HG02763 (cell line): ENCODE measurements around the gene STXBP2.
A peak's percentile ranks its signal among the peaks of the same experiment; 100 is the strongest.

Experiments used
- ATAC-seq: cut with Tn5 transposase; IDR thresholded peaks from one replicate; pipeline ENCODE4 v1.9.1; 2021; ENCODE audit warnings: mild to moderate bottlenecking, moderate library complexity; ENCODE audit not compliant: unreplicated experiment

STXBP2 gene

DNA sequence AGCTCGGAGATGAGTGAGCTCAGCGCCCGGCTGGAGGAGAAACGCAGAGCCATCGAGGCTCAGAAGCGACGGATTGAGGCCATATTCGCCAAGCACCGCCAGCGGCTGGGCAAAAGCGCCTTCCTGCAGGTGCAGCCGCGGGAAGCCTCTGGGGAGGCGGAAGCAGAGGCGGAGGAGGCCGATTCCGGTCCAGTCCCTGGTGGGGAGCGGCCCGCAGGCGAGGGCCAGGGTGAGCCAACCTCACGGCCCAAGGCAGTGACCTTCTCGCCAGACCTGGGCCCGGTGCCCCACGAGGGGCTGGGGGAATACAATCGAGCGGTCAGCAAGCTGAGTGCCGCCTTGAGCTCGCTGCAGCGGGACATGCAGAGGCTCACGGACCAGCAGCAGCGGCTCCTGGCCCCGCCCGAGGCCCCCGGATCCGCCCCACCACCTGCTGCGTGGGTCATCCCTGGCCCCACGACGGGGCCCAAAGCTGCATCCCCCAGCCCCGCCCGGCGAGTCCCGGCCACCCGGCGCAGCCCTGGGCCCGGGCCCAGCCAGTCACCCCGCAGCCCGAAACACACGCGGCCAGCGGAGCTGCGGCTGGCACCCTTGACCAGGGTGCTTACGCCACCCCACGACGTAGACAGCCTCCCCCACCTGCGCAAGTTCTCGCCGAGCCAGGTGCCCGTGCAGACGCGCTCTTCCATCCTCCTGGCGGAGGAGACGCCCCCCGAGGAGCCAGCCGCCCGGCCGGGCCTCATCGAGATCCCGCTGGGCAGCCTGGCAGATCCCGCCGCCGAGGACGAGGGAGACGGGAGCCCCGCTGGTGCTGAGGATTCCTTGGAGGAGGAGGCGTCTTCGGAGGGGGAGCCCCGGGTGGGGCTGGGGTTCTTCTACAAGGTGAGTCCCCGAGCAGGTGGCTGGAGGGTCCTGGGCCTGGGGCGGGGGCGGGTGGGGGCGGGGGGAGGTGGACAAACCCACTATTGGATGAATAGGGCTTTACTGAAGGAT is 24.3 kb upstream of the STXBP2 start:
- no peak for ATAC-seq

DNA sequence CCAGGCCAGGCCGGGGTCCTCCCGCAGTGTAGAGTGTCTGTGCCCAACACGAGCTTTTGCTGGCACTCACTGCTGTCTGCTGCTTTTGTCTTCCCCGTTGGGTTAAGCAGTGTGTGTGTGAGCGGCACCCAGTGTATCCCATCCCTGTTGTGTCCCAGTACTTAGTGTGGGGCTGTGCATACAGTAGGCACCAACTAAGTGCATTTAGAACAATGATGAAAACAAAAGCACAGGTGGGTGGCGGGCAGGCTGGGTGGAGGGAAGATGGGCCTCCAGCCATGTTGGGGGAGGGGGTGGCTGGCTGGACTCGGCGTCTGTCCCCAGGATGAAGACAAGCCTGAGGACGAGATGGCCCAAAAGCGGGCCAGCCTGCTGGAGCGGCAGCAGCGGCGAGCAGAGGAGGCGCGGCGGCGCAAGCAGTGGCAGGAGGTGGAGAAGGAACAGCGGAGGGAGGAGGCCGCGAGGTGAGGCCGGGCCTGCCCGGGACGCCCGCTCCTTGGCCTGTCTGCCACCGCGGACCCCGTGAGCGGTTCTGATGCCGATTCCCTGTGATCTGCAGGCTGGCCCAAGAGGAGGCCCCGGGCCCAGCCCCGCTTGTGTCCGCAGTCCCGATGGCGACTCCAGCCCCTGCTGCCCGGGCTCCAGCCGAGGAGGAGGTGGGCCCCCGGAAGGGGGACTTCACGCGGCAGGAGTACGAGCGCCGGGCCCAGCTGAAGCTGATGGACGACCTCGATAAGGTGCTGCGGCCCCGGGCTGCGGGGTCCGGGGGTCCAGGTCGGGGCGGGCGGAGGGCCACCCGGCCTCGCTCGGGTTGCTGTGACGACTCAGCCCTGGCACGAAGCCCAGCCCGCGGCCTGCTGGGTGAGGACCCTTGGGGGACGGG is 21.8 kb upstream of the STXBP2 start:
- ATAC-seq = no peak

DNA sequence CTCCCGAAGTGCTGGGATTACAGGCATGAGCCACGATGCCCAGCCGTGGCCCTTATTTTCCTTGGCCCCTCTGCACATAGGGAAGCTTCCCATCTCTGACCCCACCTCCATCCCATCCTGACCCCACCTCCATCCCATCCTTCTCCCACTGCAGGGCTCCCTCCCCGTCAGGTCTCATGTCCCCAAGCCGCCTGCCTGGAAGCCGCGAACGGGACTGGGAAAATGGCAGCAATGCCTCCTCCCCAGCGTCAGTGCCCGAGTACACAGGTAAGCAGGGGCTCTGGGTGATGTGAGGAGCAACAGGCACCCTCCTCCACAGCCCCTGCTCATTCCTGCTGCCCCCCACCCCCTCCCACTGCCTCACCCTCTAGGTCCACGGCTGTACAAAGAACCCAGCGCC is 19.7 kb upstream of the STXBP2 start:
- ATAC-seq = no peak

DNA sequence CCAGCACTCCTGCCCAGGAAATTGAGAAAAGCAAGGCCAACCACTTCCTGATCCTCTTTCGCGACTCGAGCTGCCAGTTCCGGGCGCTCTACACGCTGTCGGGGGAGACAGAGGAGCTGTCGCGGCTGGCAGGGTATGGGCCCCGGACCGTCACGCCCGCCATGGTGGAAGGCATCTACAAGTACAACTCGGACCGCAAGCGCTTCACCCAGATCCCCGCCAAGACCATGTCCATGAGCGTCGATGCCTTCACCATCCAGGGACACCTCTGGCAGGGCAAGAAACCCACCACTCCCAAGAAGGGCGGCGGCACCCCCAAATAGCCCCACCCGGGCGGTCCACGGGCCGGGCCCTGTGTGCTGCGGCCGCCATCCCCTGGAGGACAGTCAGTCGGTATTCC is 19.2 kb upstream of the STXBP2 start:
- no peak for ATAC-seq

DNA sequence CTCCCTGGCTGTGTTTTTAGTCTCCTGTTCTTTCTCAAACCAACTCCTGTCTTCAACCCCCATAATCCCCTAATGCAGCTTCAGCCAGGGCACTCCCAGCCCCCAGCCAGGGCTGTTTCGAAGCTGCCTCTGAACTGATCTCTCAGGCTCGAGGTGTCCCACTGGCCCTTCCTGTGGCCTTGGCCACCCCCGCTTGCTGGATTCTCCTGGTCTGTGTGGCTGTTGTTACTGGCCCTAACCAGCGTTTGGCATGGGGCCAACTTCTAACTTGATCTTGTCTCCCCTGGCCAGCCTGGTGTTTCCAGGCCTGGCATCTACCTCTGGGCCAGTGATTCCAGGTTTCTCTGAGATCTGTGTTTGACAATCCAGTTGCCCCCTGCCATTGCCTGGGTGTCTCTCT is 18.6 kb upstream of the STXBP2 start:
- no peak for ATAC-seq

DNA sequence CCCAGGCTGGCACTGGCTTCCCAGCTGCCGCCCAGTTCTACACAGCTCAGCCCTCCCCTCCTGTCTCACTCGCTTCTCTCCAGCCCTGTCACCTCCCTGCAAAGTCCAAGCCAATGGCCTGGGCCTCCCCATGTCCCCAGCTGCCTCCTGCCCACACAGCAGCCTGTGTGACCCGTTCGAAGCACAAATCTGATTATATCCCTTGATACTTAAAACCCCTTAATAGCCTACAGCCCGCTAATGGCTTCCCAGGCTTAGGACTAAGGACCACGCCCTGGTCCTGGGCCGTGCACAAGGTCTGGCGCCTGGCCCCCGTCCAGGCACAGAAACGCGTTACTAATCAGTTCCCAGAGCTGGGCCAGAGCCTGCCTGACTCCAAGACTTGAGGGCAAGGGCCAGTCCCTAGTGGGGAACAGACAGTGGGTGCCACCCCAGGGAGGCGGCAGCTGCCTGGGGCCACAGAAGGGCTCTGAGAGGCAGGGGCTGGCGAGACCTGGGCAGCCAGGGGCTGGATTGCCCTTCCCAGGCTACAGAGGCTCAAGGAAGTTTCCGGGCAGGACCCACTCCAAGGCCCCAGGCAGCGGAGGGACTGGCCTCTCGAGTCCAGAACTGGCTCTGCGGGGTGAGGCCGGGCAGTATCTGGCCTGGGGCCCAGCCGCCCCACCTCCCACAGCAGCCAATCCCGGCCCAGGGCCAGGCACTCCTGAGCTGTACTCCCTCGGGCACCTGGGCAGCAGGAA is 18.0 kb upstream of the STXBP2 start:
- no peak for ATAC-seq

DNA sequence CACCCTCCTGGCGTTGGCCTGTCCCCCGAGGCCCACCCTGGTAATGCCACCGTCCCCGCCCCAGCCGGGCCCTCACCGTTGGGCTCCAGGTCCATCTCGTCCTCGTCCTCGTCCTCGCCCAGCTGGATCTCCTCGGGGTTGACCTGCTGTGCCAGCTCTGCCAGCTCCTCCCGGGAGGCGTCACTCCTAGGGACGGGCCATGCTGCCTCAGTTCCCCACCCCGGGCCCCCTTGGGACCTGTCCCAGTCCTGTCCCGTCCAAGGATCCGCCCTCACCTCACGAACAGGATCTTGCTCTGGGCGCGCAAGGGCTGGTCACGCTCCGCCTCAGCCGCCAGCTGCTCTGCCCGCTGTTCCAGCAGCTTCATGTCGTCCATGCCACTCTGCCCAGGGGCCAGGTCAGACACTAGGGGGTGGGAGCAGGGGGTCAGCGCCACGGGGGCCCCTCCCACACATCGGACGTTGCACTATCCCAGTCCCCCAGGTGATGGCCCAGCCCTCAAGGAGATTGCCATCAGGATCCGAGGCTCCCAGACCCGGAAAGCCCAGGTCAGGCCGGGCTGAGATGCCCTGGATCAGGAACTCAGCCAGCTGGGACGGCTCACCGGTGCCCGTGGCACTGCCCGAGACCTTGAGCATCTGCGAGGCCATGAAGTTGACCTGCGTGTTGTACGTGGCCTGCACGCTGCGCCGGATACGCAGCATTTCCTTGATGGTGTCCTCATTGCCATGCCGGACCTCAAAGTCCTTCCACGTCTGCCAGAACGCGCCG is 17.1 kb upstream of the STXBP2 start:
- no peak for ATAC-seq

DNA sequence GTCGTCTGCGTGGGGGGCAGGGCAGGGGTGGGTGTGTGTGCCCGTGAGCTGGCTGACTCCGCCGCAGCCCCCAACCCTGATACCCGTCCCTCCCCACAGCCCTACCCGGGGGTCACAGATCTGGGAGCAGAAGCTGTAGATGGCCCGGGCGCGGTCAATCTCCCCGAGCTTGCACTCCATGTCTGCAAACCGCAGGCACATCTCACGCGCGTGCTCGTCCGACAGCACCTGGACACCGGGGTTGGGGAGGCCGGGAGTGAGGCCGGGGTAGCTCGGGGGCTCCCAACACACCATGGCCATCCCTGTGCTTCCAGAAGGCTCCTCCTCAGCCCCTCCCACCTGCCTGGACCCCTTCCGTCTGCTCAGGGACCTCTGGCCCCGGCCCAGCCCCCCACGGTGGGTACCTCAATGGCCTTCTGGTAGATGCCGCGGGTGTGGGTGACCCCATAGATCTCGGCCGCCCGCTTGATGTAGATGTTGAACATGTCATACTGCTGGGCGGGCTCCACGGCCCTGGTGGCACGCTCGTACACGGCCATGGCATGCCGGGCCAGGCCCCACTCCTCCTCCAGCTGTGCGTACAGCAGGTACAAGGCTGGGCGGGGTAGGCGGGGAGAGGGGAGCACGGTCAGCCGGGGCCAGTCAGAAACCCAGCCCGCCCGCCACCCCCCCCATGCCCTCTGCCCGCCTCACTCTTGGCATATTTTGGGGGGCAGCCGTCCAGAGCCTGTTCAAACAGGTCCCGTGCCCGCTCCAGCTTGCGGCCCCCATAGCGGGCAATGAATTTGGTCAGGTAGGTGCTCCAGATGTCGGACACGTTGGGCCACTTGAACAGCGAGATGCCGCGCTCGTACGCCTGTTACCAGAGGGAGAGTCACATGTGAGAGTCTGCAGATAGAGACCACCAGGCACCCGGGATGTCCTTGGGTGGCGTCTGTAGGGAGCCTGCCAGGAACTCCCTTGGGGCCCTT is 16.2 kb upstream of the STXBP2 start:
- no peak for ATAC-seq

DNA sequence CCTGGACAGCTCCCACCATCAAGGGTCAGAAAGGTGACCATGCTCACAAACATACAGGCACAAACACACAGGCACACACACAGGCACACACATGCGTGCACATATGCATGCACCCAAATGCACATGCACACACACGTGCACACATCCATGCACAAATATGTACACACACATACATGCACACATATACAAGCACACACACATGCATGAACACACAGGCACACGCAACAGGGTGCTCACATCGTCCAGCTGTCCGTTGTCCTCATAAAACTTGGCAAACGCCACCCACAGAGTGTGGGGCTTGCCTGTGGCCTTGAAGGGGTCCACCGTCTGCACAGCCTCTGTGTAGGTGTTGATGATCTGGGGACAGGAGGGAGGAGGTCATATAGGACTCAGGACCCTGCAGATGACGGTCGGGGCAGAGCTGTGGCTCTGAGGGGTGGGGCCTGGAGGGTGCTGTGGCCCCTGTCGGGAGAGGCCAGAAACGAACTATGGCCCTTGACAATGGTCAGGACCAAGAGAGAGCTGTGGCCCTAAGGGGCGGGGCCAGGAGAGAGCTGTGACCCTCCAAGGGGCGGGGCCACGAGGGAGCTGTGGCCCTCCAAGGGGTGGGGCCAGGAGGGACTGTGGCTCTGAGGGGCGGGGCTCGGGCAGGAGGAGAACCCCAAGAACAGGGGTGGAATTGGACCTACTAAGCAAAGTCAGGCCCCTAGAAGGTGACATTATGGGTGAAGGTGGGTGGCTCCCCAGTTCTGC is 13.8 kb upstream of the STXBP2 start:
- no peak for ATAC-seq

DNA sequence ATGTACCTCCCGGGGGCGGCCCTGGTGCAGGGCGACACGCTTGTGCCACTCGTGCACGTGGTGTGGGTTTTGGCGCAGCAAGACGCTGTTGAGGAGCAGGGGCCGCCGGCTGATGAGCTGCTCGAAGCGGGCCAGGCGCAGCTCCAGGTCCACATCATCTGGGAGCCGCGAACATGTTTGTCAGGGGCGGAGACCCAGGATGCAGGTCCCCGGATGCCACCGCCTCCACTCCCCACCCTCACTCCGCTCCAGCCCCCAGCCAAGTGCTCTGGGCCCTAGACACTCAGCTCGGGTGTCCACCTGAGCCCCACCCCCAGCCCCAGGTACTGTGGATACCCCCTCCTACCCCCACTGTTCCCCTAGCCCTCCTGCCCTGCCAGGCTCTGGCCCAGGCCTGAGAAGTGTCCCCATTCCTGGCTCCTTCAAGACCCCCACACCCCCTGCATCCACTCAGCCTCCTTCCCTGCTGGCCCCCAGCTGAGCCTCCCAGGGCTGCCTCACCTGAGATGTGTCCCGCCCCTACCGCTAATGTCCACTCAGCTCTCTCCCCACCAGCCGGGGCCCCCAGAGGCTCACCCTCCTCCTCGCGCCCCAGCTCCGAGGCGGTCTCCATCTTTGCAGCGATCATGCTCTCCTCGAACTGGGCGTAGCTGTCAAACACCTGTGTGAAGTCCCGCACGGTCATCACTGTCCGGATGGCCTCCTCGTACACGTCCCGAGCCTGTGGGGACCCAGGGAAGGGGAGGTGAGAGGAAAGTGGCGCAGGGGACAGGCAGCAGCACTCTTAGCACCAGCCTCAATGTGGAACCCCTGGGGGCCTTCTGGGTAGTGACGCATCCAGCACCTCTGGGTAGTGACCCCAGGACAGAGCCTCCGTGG is 12.9 kb upstream of the STXBP2 start:
- no peak for ATAC-seq

DNA sequence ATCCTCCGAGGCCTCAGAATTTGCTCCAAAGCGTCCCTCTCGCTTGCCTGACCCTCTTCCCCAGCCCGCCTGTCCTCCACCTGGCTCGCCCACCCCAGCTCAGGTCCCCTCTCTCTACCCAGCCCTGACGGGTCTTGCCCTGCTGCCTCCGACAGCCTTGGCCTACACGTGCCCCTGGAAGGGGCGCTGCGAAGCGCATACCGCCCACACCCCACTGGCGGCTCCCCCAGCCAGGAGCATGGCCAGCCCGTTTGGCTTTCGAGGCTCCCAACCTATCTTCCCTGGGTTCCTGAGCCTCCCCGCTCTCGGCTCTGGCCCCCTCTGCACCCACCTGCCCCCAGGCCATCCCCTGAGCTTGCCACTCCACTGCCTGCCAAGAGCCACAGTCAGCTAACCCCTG is 12.1 kb upstream of the STXBP2 start:
- no peak for ATAC-seq

DNA sequence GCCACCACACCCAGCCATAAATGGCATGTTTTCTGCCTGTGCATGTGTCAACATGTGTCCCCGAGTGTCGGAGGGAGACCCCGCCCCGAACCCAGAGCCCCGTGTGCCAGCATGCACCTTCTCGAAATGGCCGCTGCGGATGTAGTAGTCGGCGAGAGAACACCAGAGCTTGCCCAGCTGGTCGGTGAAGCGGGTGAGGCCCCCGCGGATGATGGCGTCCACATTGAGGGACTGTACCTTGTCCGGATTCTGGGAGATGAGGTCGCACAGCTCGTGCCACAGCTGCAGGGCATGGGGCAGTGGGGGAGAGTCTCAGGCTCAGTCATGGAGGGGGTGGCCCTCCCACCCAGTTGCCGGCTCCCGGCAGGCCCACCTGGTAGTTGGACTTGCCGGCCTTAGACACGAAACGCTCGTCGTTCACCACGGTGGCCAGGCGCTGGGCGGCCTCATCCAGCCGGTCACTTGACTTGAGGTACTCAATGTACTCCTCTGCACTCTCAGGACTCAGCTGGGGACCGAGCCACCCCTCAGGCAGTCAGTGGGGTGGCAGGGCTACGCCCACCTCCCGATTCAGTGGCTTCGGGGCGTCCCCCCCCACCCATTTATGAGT is 11.0 kb upstream of the STXBP2 start:
- no peak for ATAC-seq

DNA sequence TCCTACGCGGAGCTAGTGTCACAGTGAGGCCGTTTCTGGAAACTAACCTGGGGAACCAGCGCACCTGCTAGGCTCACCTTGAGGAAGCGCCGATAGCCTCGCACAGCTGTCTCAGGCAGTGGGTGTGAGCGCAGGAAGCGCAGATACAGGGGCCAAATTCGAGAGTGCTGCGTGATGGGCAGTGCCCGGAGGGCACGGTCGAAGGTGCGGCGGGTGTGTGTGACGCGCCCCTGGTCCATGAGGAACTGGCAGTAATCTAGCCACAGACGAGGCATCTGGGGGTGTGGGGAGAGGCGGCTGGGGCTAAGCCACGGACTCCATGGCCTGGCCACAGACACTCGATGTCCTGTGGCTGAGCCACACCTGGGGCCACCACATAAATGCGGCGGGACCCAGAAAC is 9.7 kb upstream of the STXBP2 start:
- ATAC-seq = no peak

DNA sequence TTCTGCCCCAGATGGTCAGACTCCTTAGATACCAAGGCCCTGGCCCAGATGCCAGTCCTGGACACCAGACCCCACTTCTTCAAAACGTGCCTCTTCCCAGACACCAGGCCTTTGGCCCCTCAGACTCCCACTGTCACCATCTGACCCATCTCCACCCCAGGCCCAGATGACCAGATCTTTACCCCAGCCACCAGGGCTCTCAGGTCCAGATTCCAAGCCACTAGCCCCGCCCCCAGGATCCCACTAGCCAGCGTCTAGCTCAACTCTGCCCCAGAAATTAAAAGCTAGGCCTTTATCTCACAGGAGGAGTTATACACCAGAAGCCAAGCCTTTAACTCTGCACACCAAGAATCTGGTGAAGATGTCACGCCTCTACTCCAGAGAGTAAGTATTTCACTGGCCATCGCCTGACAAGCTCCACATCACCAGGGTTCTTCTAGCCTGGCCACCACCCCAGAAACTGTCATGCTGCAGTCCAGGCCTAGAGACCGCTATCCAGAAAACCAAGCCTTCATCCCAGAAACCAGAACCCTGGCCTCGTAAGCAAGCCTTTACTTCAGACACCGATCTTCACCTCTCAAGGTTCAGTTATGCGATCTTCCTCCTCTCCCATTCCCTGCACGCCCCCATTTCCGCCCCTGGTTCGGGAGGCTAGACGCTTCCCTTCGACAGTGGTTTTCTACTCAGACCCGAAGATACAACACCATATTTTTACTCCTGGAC is 8.2 kb upstream of the STXBP2 start:
- no peak for ATAC-seq

DNA sequence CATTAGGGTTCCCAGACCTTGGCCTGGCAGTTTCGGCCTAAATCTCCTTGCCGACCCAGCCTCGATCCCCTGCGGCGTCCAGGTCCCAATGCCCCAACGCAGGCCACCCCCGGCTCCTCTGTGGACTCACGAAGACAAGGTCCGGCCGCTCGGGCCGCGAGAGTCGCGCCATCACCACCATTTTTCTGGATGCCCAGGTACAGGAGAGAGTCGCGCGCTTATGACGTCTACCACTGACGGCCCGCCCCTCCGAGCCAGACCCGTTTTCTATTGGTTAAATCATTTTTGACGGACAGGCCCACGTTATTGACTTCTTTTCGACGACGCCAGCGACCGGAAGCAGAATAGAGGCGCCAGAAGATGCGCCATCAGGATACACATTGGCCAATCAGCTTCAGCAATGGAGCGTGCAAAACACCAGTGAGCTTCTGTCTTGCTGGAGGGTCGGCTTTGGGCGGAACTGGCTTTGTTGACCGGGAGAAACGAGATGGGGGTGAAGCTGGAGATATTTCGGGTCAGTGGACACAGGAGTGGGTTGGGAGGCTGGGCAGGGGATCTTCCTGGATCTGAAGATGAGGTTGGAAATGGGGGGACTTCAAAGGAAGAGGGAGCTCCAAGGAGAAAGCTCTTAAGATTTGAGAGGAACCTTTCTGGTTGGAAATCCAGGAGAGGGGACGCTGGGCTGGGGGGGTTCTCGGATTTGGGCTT is 7.4 kb upstream of the STXBP2 start, which contains the start of the genes PET100 and XAB2:
Gene PET100, plus strand, starts transcription at position 447 of the 708 bp plus-strand sequence. Its CDS starts 41 bp downstream, at position 488.
Gene XAB2, minus strand, starts transcription at position 199 of the 708 bp plus-strand sequence. Its CDS starts 18 bp downstream, at position 181.
- ATAC-seq = peak; percentile 95
